SK-N-SH treated with all-trans-retinoic acid at 6 μM for 48 hours (cell line): Measurements from ENCODE around the gene PDAP1.

Source experiments
- ATAC-seq: fragments of 200-7000 bp; cut with Tn5 transposase; 3 replicates; pipeline ENCODE4 v1.9.1; 2020; ENCODE audit warnings: mild to moderate bottlenecking, moderate library complexity
- BACH2 ChIP-seq: fragments of 250-450 bp; sonication (Bioruptor Pico); IDR thresholded peaks from 2 replicates; pipeline ENCODE4 v1.9.0; 2021; ENCODE audit warnings: mild to moderate bottlenecking, borderline replicate concordance
- CSDC2 ChIP-seq: fragments of 250-450 bp; sonication (Bioruptor Pico); IDR thresholded peaks from 2 replicates; pipeline ENCODE4 v1.5.0; 2020; ENCODE audit warnings: mild to moderate bottlenecking, moderate library complexity
- CSRNP3 ChIP-seq: fragments of 250-450 bp; sonication (Bioruptor Pico); IDR thresholded peaks from 2 replicates; pipeline ENCODE4 v1.5.1; 2021; ENCODE audit warnings: mild to moderate bottlenecking, moderate library complexity
- ESRRG ChIP-seq: fragments of 250-450 bp; sonication (Bioruptor Pico); IDR thresholded peaks from 2 replicates; pipeline ENCODE4 v1.6.1; 2021; ENCODE audit warnings: mild to moderate bottlenecking
- GLIS3 ChIP-seq: fragments of 250-450 bp; sonication (Bioruptor Pico); IDR thresholded peaks from 2 replicates; pipeline ENCODE4 v1.5.0; 2020; ENCODE audit warnings: mild to moderate bottlenecking, moderate library complexity
- ISL1 ChIP-seq: fragments of 250-450 bp; sonication (Bioruptor Pico); IDR thresholded peaks from 2 replicates; pipeline ENCODE4 v2.1.2; 2022; ENCODE audit warnings: mild to moderate bottlenecking, moderate library complexity
- OSR1 ChIP-seq: fragments of 250-450 bp; sonication (Bioruptor Pico); IDR thresholded peaks from 2 replicates; pipeline ENCODE4 v1.8.0; 2022; ENCODE audit warnings: moderate library complexity, mild to moderate bottlenecking, inconsistent platforms
- PATZ1 ChIP-seq: fragments of 250-450 bp; sonication (Bioruptor Pico); IDR thresholded peaks from 2 replicates; pipeline ENCODE4 v1.8.0; 2020; ENCODE audit warnings: mild to moderate bottlenecking, moderate library complexity, borderline replicate concordance
- POU6F1 ChIP-seq: fragments of 250-450 bp; sonication (Bioruptor Pico); IDR thresholded peaks from 2 replicates; pipeline ENCODE4 v1.8.0; 2021; ENCODE audit warnings: low read depth, mild to moderate bottlenecking, moderate library complexity, borderline replicate concordance
- PPARA ChIP-seq: fragments of 250-450 bp; sonication (Bioruptor Pico); IDR thresholded peaks from 2 replicates; pipeline ENCODE4 v1.5.0; 2020; ENCODE audit warnings: mild to moderate bottlenecking, borderline replicate concordance
- RARB ChIP-seq: fragments of 250-450 bp; sonication (Bioruptor Pico); IDR thresholded peaks from 2 replicates; pipeline ENCODE4 v1.8.0; 2021; ENCODE audit warnings: mild to moderate bottlenecking, moderate library complexity
- SNAI2 ChIP-seq: fragments of 250-450 bp; sonication (Bioruptor Pico); IDR thresholded peaks from 2 replicates; pipeline ENCODE4 v1.5.0; 2020; ENCODE audit warnings: mild to moderate bottlenecking, moderate library complexity
- TOX ChIP-seq: fragments of 250-450 bp; sonication (Bioruptor Pico); IDR thresholded peaks from 2 replicates; pipeline ENCODE4 v1.8.0; 2021; ENCODE audit warnings: mild to moderate bottlenecking, moderate library complexity, borderline replicate concordance
- TSHZ2 ChIP-seq: fragments of 250-450 bp; sonication (Bioruptor Pico); IDR thresholded peaks from 2 replicates; pipeline ENCODE4 v1.5.0; 2020; ENCODE audit warnings: mild to moderate bottlenecking, moderate library complexity
- ZC3H10 ChIP-seq: fragments of 250-450 bp; sonication (Bioruptor Pico); IDR thresholded peaks from 2 replicates; pipeline ENCODE4 v1.5.1; 2021; ENCODE audit warnings: mild to moderate bottlenecking, moderate library complexity
- ZFP3 ChIP-seq: fragments of 250-450 bp; sonication (Bioruptor Pico); IDR thresholded peaks from 2 replicates; pipeline ENCODE4 v1.5.0; 2020; ENCODE audit warnings: mild to moderate bottlenecking, moderate library complexity
- ZFP30 ChIP-seq: fragments of 450-650 bp; formaldehyde crosslinking; IDR thresholded peaks from 2 replicates; pipeline ENCODE4 v1.5.0; 2022; ENCODE audit warnings: mild to moderate bottlenecking, moderate library complexity
- ZNF565 ChIP-seq: fragments of 450-650 bp; formaldehyde crosslinking; conservative IDR thresholded peaks from 2 replicates; pipeline ENCODE4 v1.5.0; 2020; ENCODE audit warnings: low read depth, mild to moderate bottlenecking, moderate library complexity
- ZNF70 ChIP-seq: fragments of 450-650 bp; formaldehyde crosslinking; IDR thresholded peaks from 2 replicates; pipeline ENCODE4 v1.5.0; 2020; ENCODE audit warnings: mild to moderate bottlenecking, moderate library complexity
- ZNF8 ChIP-seq: fragments of 450-650 bp; formaldehyde crosslinking; IDR thresholded peaks from 2 replicates; pipeline ENCODE4 v1.5.0; 2020; ENCODE audit warnings: mild to moderate bottlenecking, moderate library complexity

PDAP1 gene

GRCh38 chr7:99448855-99449254, 40.5 kb upstream of the PDAP1 start:
- TF ChIP-seq TOX (no peak), ZNF8 (CRISPR knock-in tag) (no peak), ESRRG (no peak), POU6F1 (no peak), ZC3H10 (CRISPR knock-in tag) (no peak), SNAI2 (no peak), CSRNP3 (CRISPR knock-in tag) (no peak), ZFP30 (CRISPR knock-in tag) (no peak), ZNF70 (CRISPR knock-in tag) (no peak)
- no peak for ATAC-seq

- no peak for ATAC-seq
- TF ChIP-seq POU6F1, result no peak
- no peak for TF ChIP-seq CSDC2
- TF ChIP-seq OSR1, result no peak
- TF ChIP-seq ZFP3 (CRISPR knock-in tag), result no peak
- no peak for TF ChIP-seq BACH2 (CRISPR knock-in tag)
- TF ChIP-seq TSHZ2 (CRISPR knock-in tag), result no peak
- no peak for TF ChIP-seq SNAI2
- TF ChIP-seq PPARA, result no peak
- TF ChIP-seq CSRNP3 (CRISPR knock-in tag), result no peak
- TF ChIP-seq RARB (CRISPR knock-in tag), result no peak
- no peak for TF ChIP-seq ESRRG
- TF ChIP-seq PATZ1 (CRISPR knock-in tag), result no peak
- TF ChIP-seq GLIS3 (CRISPR knock-in tag), result no peak
- no peak for TF ChIP-seq ZC3H10 (CRISPR knock-in tag)
- no peak for TF ChIP-seq ZFP30 (CRISPR knock-in tag)
- TF ChIP-seq TOX, result no peak
- TF ChIP-seq ZNF70 (CRISPR knock-in tag), result no peak
Observed at GRCh38 chr7:99447943-99448342, 39.5 kb upstream of the PDAP1 start.

- ATAC-seq, result no peak
- TF ChIP-seq ZNF565 (CRISPR knock-in tag) (no peak), PPARA (no peak), ISL1 (CRISPR knock-in tag) (no peak)
Observed at GRCh38 chr7:99446096-99446495, 37.7 kb upstream of the PDAP1 start.
